Measurements from ENCODE around the gene BRD3. TPM values are rescaled to one million over a fixed set of nuclear protein-coding genes. Genes with fewer than 3 reads are reported as not detected.

The BRD3 gene
- total RNA-seq, 1 donor from 2014 or later, result 4.5 TPM

DNA sequence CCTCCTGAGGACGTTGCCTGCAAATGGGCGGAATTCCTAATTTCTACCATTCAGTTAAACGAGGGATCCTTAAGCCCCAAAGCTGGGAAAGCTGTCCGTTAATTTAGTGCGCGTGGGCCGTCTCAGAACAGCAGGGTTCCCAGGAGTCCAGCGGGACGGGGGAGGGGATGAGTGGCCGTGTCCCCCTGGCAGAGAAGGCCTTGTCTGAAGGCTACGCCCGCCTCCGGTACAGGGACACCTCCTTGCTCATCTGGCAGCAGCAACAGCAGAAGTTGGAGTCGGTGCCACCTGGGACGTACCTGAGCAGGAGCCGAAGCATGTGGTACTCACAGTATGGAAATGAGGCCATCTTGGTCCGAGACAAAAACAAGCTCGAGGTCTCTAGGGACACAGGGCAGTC lies 41.2 kb downstream of the BRD3 start:
- H3K36me3 ChIP-seq (ENCODE audit: control insufficient read depth, insufficient read depth, low read length), result no peaks in the 10 kb centered on the region
- no peaks in the 10 kb centered on the region for H3K27me3 ChIP-seq (ENCODE audit: control insufficient read depth, insufficient read depth, low read length)
- H3K4me3 ChIP-seq (ENCODE audit: low read depth, low read length), result no peak overlapping the region
- TF ChIP-seq, protein P1, sequence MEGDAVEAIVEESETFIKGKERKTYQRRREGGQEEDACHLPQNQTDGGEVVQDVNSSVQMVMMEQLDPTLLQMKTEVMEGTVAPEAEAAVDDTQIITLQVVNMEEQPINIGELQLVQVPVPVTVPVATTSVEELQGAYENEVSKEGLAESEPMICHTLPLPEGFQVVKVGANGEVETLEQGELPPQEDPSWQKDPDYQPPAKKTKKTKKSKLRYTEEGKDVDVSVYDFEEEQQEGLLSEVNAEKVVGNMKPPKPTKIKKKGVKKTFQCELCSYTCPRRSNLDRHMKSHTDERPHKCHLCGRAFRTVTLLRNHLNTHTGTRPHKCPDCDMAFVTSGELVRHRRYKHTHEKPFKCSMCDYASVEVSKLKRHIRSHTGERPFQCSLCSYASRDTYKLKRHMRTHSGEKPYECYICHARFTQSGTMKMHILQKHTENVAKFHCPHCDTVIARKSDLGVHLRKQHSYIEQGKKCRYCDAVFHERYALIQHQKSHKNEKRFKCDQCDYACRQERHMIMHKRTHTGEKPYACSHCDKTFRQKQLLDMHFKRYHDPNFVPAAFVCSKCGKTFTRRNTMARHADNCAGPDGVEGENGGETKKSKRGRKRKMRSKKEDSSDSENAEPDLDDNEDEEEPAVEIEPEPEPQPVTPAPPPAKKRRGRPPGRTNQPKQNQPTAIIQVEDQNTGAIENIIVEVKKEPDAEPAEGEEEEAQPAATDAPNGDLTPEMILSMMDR (IDR thresholded peaks at IDR 0.05; ENCODE audit: insufficient read depth, low read length, severe bottlenecking), result no peak
- no peak for DNase-seq (ENCODE audit: low read depth)
- FAIRE-seq, result no peak

DNA sequence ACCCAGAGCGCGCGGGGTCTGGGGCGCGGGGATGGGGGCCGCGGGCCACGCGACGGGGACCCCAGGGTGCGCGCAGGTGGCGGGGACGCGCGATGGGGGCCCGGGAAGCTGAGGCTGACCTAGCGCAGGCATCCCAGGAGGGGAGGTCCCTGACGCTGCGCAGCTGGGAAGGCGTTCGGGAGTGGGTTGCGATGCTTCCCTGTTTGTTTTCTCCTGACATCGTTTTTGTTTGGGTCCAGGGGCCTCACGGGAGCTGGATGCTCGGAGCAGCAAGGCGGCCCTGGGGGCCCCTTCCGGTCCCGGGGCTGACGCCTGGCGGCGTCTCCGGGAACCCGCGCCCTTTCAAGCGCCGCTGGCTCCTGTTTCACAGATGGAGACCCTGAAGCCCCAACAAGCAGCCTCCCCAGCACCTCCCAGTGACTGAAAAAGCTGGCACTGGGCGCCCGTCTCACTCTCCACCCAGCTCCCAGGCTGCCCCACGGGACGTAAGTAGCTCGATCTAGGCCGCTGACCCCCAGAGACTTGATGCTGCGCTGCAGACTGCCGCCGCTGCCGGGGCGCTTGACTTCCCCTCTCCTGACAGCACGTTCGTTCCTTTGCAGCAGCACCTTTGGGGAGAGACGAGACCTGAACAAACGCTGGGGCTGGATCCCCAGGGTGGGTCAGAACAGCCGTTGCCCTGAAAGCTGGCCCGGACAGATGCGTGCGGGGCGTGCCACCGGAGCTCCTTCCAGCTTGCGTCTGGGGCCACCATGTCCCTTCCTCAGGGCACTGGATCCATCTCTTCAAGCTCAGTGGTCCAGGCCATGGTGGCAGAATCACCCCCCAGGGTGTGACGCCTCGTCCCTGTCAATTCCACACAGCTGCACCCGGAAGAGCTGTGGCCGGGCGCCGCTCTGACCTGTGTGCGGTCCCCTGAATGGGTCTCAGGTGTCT lies 42.0 kb downstream of the BRD3 start:
- Histone ChIP-seq H3K36me3 (ENCODE audit: control insufficient read depth, insufficient read depth, low read length) (no peaks in the 10 kb centered on the region), H3K4me3 (ENCODE audit: low read depth, low read length) (peak overlapping the region; percentile 56), H3K27me3 (ENCODE audit: control insufficient read depth, insufficient read depth, low read length) (no peaks in the 10 kb centered on the region)
- FAIRE-seq (no peak), DNase-seq (ENCODE audit: low read depth) (peak; percentile 8)
- TF ChIP-seq, protein P1 (IDR thresholded peaks at IDR 0.05; ENCODE audit: insufficient read depth, low read length, severe bottlenecking), result peak; percentile 27

DNA sequence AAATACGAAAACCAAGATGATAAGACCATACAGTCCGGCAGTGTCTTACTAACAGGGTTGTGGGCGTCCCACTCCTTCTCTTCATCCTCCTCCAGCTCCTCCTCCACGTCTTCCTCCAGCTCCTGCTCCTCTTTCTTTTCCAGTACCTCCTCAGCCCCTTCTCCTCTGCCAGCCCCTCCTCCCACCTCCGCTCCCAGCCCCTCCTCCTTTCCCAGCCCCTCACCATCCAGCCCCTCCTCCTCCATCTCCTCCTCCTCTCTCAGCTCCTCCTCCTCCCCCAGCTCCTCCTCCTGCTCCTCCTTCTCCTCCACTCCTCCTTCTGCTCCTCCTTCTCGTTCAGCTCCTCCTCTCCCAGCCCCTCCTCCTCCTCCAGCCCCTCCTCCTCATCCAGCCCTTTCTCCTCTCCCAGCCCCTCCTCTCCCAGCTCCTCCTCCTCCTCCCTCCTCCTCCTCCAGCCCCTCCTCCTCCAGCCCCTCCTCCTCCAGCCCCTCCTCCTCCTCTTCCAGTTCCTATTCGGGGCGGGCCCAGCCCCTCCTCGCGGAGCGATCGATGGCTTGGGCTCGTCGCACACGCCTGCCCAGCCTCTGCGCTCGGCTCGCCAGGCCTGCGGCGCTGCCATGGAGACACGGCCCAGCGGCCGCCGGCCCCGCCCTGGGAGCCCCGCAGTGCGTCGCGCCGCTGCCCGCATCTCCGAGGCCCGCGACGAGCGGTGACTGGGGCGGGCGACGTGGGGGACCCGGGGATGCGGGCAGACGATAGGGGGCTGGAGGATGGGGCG lies 42.8 kb downstream of the BRD3 start, which contains the start of gene BRD3OS:
BRD3OS (plus strand) TSS at position 654 of the 778 bp plus-strand sequence. CDS start 1,267 bp downstream, outside the sequence.
- H3K36me3 ChIP-seq (ENCODE audit: control insufficient read depth, insufficient read depth, low read length), result no peaks in the 10 kb centered on the region
- H3K4me3 ChIP-seq (ENCODE audit: low read depth, low read length), result peak within 1 kb of the TSS; percentile 56
- H3K27me3 ChIP-seq (ENCODE audit: control insufficient read depth, insufficient read depth, low read length), result no peaks in the 10 kb centered on the region
- FAIRE-seq (no peak), DNase-seq (ENCODE audit: low read depth) (peak; percentile 86)
- TF ChIP-seq, protein P1 (IDR thresholded peaks at IDR 0.05; ENCODE audit: insufficient read depth, low read length, severe bottlenecking), result no peak

DNA sequence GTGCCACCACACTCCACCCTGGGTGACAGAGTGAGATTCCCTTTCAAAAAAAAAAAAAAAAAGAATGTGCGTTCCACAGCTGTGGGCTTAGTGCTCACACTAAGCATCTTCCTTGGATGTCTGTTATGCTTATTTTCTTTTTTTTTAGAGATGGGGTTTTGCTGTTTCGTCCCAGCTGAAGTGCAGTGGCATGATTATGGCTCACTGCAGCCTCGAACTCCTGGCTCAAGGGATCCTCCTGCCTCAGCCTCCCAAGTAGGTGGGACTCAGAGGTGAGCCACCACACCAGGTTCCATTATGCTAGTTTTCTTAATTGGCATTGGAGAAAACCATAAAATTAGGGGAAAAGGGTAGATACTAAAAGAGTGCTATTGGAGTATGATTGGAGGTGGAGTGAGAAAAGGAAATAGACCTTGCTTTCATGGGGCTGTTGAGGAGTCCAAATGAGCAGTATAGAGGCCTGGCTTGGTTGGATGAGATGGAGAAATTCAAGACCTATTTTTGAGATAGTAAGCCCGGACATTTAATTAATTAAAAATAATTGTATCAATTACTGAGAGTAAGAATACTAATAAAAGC lies 43.5 kb downstream of the BRD3 start:
- Histone ChIP-seq H3K36me3 (ENCODE audit: control insufficient read depth, insufficient read depth, low read length) (no peaks in the 10 kb centered on the region), H3K4me3 (ENCODE audit: low read depth, low read length) (no peak overlapping the region), H3K27me3 (ENCODE audit: control insufficient read depth, insufficient read depth, low read length) (no peaks in the 10 kb centered on the region)
- FAIRE-seq (no peak), DNase-seq (ENCODE audit: low read depth) (no peak)
- TF ChIP-seq, protein P1 (IDR thresholded peaks at IDR 0.05; ENCODE audit: insufficient read depth, low read length, severe bottlenecking), result no peak

DNA sequence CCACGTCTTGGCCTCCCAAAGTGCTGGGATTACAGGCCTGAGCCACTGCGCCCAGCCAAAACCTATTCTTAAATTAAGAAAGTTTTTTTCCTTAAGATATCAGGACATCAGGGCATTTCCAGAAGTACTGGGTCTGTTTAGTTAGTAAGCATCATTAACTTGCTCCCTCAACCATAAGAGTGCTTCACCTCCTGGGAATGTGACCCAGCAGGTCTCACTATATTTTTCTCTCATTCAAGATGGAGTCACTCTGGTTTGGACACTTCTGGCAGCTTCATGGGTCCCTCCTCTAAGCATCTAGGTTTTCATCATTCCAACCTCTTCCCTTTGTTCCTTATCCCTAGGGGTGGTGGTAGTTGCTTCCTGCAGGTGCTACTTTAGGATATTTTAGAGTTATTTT lies 52.9 kb downstream of the BRD3 start:
- no peaks in the 10 kb centered on the region for H3K36me3 ChIP-seq (ENCODE audit: control insufficient read depth, insufficient read depth, low read length)
- TF ChIP-seq, protein P1 (IDR thresholded peaks at IDR 0.05; ENCODE audit: insufficient read depth, low read length, severe bottlenecking), result no peak
- no peak overlapping the region for H3K4me3 ChIP-seq (ENCODE audit: low read depth, low read length)
- FAIRE-seq (no peak), DNase-seq (ENCODE audit: low read depth) (peak; percentile 28)
- H3K27me3 ChIP-seq (ENCODE audit: control insufficient read depth, insufficient read depth, low read length), result no peaks in the 10 kb centered on the region

Measured in bronchial epithelial cell (primary cell).